ENCODE measurements around the gene GALNT4.
A peak's percentile ranks its signal among the peaks of the same experiment; 100 is the strongest.

Gene GALNT4

GRCh38 chr12:89529738-89530137 lies 5.1 kb upstream of the GALNT4 start:
- DNase-seq (ENCODE audit: low read depth) = no peak

GRCh38 chr12:89528434-89528833 lies 3.8 kb upstream of the GALNT4 start:
- DNase-seq (ENCODE audit: low read depth) = no peak

- peak; percentile 56 for DNase-seq (ENCODE audit: low read depth)
These were observed 1.5 kb upstream of the GALNT4 start, which contains the start of gene POC1B for GRCh38 chr12:89525824-89526770. POC1B (minus strand) TSS chr12:89526047; CDS start chr12:89525895, 152 bp downstream.

- DNase-seq (ENCODE audit: low read depth) = no peak
These were observed 768 bp upstream of the GALNT4 start for GRCh38 chr12:89525305-89525823.

GRCh38 chr12:89523843-89524540 lies 604 bp downstream of the GALNT4 start:
- no peak for DNase-seq (ENCODE audit: low read depth)

- no peak for DNase-seq (ENCODE audit: low read depth)
These were observed 1.2 kb downstream of the GALNT4 start for GRCh38 chr12:89523393-89523792.

GRCh38 chr12:89521364-89522223 lies 3.0 kb downstream of the GALNT4 start:
- no peak for DNase-seq (ENCODE audit: low read depth)

- DNase-seq (ENCODE audit: low read depth) = no peak
These were observed 6.9 kb downstream of the GALNT4 start for GRCh38 chr12:89517720-89518119.

GRCh38 chr12:89516633-89517032 lies 8.0 kb downstream of the GALNT4 start:
- no peak for DNase-seq (ENCODE audit: low read depth)

GRCh38 chr12:89514751-89515150 lies 9.8 kb downstream of the GALNT4 start:
- DNase-seq (ENCODE audit: low read depth) = no peak

GRCh38 chr12:89513544-89513943 lies 11.1 kb downstream of the GALNT4 start:
- DNase-seq (ENCODE audit: low read depth) = no peak

- DNase-seq (ENCODE audit: low read depth) = no peak
These were observed 17.4 kb downstream of the GALNT4 start for GRCh38 chr12:89507015-89507824.

- DNase-seq (ENCODE audit: low read depth) = no peak
These were observed 18.5 kb downstream of the GALNT4 start for GRCh38 chr12:89506050-89506449.

- no peak for DNase-seq (ENCODE audit: low read depth)
These were observed 19.8 kb downstream of the GALNT4 start for GRCh38 chr12:89504560-89505346.

- DNase-seq (ENCODE audit: low read depth) = no peak
These were observed 22.8 kb downstream of the GALNT4 start for GRCh38 chr12:89501793-89502192.

- DNase-seq (ENCODE audit: low read depth) = no peak
These were observed 24.7 kb downstream of the GALNT4 start for GRCh38 chr12:89499857-89500256.

GRCh38 chr12:89497467-89497866 lies 27.1 kb downstream of the GALNT4 start:
- no peak for DNase-seq (ENCODE audit: low read depth)

- DNase-seq (ENCODE audit: low read depth) = no peak
These were observed 27.6 kb downstream of the GALNT4 start for GRCh38 chr12:89497005-89497404.

- no peak for DNase-seq (ENCODE audit: low read depth)
These were observed 30.0 kb downstream of the GALNT4 start for GRCh38 chr12:89494411-89495231.
